H54 (cell line): ENCODE data around the gene ALDH4A1.

Experiments
- DNase-seq: peaks from one replicate; pipeline ENCODE4 v3.0.0; 2011; ENCODE audit warnings: low spot score, mixed read lengths; ENCODE audit not compliant: insufficient read length
- FAIRE-seq: peaks from 3 replicates; lab custom pipeline; 2011; peaks lifted over from hg19 to GRCh38; lab: Jason Lieb, UNC
- POLR2A ChIP-seq: IDR thresholded peaks from 2 replicates; pipeline ENCODE4 v1.6.1; 2011; ENCODE audit warnings: low read depth, mild to moderate bottlenecking, low read length

The ALDH4A1 gene, protein sequence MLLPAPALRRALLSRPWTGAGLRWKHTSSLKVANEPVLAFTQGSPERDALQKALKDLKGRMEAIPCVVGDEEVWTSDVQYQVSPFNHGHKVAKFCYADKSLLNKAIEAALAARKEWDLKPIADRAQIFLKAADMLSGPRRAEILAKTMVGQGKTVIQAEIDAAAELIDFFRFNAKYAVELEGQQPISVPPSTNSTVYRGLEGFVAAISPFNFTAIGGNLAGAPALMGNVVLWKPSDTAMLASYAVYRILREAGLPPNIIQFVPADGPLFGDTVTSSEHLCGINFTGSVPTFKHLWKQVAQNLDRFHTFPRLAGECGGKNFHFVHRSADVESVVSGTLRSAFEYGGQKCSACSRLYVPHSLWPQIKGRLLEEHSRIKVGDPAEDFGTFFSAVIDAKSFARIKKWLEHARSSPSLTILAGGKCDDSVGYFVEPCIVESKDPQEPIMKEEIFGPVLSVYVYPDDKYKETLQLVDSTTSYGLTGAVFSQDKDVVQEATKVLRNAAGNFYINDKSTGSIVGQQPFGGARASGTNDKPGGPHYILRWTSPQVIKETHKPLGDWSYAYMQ

DNA sequence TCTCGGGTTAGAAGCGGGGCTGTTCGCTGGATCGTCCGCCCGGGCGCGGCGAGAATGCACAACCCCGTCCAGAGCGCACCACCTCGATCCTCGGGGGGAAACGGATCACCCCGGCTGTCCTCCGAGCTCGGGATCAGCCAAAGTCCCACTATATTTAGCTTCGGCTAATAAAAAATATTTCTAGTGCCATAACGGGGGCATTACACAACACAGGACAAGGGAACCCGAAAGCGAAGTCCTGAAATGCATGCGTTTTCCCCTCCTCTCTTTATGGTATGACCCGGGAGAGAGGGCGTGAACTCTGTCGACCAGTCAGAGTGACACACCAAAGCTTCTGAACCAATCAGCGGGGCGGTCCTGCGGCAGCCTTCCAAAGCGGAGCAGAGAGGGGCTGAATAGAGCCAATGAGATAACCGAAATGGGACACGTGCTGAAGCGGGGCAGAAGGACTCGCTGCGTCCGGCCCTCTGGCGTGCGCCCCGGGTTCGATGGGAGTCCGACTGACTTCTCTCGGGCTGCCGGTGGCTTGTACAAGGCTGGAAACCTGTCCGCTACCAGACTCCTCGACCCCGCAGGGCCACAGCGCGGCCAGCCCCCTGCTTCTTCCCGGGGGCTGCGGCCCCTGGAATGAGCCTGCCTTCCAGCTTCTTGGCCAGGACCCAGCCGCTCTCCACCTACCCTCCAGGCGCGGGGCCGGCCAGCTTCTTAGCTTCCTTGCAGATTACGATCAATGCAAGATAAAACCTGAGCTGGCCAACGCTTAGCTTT, at the start of gene ALDH4A1:
Gene ALDH4A1 (minus strand): TSS at position 33 of the 768 bp plus-strand sequence. CDS start 32 bp downstream, at position 1.
- FAIRE-seq, result peak; percentile 93
- peak; percentile 60; the same call in 1 of the 2 replicates for TF ChIP-seq POLR2A
- DNase-seq, result peak; percentile 97

DNA sequence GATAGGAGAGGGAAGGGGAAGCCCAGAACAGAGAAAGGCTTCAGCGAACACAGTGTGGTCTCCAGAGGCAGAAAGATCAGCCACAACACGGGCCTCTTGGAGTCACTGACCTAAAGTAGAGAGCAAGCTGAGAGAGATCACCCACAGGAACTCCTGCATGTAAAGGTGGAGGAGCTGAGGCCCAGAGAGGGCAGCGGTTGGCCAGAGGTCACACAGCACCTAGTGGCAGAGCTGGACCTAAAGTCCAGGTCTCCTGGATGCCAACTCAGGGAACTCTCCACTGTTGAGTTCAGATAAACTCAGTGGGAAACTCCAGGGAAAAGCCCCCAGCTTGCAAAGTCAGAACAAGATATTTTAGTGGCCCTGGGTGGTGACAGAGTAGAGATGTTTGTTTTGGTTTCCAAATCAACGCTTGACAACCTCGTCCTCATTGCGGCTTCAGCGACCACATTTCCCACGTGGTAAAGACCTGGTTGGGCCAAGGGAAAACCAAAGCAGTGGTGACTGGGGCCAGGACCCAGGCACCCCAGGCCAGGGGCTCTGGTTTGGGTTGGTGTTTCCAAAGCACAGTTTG, 49.5 kb upstream of the ALDH4A1 start:
- FAIRE-seq (no peak), DNase-seq (no peak)
- TF ChIP-seq POLR2A, result no peak

DNA sequence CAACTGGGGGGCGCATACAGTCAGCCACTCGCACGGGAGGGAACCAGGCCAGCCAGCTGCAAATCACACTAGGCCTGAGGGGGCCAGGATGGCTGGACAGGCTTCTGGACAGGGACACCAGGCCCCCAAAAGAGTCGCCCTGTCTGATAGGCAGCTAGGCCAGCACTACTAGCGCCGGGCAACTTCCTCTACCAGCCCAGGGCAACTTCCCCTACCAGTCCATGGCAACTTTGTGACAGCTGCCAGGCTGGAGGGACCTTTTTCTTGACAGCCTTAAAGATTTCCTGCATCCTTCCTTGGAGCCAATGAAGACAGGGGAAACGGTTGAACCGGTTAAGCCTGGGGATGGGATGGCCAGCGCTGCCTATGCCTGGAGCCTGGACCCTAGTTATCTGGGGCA, 49.1 kb upstream of the ALDH4A1 start:
- TF ChIP-seq POLR2A, result no peak
- no peak for FAIRE-seq
- DNase-seq, result no peak

DNA sequence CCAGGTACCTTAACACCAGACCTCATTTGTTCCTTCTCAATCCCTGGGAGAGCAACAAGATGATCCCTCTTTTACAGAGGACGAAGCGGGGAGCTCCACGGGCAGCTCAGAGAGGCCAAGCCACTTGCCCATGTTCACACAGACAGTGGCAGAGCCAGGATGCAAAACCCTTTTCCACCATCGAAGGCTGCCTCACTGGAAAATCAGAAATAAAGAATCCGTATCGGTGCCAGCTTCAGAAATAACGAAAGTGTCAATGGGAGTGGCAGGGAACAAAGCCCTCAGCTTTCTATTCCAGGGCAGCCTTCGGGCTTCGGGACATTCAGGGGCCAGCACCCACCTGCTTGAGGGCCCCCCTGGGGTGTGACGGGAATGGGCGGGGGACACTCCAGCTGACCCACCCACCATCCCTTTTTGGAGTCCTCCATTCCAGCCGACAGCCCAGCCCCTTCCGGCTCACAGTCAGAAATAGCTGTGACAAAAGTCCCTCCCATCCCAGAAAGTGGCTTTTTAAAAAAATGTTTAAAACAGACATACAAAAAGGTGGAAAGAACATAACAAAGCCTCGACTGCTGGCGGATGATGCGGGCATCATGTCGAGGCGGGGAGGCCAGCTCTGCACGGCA, 48.2 kb upstream of the ALDH4A1 start:
- no peak for FAIRE-seq
- TF ChIP-seq POLR2A, result no peak
- DNase-seq, result no peak

DNA sequence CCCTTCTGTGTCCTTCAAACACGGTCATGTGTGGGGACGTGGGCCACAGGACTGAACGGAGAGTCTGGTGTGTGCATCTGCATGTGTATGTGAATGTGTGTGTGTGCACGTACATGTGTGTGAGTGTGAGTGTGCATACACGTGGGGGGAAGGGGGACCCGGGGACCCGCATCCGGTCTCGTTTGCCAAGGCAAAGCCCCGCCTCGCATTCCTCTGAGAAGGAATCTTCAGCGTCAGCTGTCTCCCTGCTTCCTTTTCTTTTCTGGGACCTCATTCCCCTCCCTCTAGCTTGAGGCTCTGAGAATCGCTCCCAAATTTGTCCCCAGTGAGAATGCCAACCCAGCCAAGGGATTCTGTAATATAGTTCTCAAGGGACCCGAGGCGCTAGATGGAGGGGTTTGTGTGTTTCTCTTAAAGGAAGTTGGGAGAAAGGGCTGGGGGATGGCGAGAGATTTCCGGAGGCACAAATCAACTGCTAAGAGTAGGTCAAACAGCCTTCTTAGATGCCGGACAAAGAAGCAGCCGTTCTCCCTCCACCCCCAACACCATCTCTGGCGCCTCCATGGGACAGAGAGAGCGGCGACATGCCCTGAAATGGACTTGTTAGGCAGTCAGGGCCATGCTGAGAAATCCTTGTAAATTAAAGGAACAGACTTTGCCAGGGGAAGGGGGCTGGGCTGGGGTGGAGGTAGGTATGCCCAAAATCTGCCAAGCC, 47.5 kb upstream of the ALDH4A1 start:
- FAIRE-seq (no peak), DNase-seq (no peak)
- TF ChIP-seq POLR2A, result no peak

DNA sequence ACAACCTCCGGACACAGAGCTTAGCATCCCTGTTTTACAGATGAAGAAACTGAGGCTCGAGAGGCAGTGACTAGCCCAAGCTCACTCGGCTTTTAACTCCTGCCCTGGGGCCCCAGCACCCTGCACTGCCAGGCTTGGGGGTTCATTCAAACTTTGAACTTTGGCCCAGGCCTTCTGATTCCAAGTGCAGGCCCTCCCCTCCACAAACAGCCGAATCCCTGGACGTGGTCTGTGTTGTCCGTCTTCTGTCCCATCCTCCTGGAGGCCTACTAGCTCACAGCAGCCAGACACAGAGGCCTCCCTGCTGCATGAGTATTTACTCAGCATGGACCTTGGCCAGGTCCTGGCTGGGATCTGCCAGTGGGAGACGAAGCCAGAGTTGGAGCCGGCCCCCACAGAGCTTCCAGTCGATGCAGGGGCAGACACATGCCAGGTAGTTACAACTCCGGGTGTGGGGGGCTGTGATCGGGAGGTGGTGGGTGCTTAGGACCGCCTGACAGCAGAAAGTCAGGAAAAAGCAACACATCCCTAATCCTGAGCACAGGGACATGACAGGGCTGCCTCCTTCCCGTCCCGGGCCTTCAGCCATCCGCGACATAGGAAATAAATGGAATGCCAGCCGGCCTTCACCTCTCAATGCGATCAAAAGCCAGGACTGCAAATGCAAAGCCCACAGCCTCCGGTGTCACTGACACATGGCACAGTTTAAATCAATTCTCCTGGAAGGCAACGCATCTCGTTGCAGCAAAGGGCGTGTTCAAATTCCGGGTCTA, 46.7 kb upstream of the ALDH4A1 start:
- DNase-seq (no peak), FAIRE-seq (no peak)
- no peak for TF ChIP-seq POLR2A

DNA sequence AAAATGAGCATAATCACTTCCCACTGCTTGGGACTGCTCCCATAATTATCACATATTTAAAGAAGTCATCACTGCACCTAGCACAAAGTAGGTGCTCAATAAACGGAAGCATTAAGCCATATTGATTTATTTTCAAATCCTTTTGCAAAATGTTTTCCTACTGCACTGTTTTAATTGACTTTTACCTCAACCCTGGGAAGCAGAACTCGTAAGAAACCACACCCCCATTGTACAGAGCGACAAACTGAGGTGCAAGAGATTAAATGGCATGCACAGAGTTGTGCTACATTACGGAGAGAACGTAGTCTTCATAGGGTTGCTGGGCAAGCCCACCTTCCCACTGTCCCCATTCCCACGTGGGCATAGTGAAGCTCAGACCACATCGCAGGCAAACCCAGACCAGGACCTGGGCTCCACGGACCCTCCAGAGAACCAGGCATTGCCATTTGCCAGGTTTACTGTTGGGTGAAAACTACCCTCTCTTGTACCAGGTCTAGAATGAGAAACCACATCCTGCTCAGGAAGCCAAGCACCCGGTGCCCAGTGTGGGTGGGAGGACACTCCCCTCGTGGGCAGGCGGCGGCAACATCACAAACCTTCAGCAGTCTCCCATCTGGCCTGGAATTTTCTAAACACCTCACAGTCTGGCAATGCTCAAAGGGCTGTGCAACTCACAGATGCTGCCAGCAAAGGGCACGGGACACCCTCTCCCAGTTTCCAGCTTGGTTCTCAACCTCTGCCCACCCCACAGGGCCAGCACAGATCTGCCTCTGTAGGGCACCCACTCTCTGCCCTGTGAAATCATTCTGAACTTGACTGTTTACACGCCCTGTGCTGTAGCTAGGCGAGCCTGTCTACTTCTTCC, 45.9 kb upstream of the ALDH4A1 start:
- no peak for TF ChIP-seq POLR2A
- DNase-seq, result peak; percentile 56
- peak; percentile 91 for FAIRE-seq

DNA sequence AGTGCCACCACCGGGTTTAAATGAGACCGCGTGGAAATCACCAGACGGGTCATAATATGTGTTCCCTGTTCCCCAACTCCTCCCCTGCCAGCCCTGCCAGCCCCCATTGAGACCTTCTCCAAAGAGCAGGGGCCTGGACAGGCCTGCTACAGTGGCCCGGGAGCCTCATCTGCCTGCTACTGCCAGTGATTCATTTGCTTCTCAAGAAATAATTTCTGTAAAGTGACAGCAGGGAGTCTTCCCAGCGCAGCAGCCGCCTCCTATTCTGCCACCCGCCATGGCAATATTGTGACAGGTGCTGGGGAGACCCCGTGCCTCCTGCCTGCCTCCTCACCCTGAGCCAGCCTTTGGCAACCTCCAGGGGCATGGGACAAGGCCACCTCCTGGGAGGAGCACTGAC, 45.2 kb upstream of the ALDH4A1 start:
- FAIRE-seq, result no peak
- TF ChIP-seq POLR2A, result no peak
- no peak for DNase-seq

DNA sequence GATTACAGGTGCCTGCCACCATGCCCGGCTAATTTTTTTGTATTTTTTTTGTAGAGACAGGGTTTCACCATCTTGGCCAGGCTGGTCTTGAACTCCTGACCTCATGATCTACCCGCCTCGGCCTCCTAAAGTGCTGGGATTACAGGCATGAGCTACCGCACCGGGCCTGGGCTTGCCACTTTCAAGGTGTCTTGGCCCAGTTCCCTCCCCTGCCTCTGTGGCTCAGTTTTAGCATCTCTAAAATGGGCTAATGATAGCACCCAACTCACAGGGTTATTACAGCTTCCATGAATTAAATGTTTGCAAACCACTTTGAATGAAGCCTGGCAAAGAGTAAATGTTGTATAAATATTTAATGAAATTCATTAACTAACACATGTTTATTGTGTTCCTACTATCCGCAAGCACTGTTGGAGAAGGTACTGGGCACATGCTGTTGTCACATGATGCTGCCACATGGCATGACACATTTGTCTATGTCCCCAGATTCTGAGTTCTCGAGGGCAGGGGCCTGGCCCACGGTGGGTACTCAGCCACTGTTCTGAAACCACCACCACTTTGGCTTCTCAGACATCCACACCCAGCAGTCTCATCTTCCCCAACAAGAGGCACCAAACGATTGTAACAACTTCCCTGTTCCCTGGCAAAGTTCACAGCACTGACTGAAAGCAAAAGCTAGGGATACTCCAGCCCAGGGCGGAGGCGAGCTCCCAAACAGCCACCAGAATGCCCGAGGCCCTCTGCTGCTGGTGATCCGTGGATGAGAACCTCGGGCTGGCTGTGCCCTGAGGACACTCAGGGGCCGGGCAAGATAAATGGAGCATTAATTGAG, 44.4 kb upstream of the ALDH4A1 start:
- no peak for TF ChIP-seq POLR2A
- FAIRE-seq, result no peak
- DNase-seq, result no peak

DNA sequence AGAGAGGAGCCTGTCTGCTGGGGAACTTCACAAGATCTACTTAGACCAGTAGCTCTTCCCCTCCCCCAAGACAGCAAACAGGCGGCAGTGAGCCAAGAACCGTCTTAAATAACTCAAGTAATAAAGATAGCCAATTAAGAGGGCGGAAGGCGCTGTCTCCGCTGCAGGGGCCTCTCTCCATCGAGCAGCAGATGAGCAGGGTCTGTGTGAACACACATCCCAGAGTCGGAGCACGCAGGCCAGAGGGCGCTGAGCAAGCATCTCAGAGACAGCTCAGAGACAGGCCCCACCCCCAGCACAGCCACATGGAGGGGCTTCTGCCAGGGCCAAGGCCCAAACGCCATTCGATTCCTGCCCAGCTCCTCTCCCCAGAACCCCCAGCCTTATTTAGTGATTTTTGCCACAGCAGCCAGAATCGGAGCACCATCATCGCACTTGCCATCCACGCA, 43.1 kb upstream of the ALDH4A1 start:
- no peak for TF ChIP-seq POLR2A

More for the DNA sequence above, 43.1 kb upstream of the ALDH4A1 start:
- DNase-seq (no peak), FAIRE-seq (no peak)
